GM19452 (cell line): Measurements from ENCODE around the gene SPRR2G.
"Not testable (repeated sequence)": the region's sequence is repeated elsewhere in the genome, so short reads cannot be mapped to it uniquely, and the experiment has no call there.

Experiments
- ATAC-seq: cut with Tn5 transposase; IDR thresholded peaks from one replicate; pipeline ENCODE4 v1.9.1; 2021; ENCODE audit not compliant: unreplicated experiment

Gene SPRR2G

DNA sequence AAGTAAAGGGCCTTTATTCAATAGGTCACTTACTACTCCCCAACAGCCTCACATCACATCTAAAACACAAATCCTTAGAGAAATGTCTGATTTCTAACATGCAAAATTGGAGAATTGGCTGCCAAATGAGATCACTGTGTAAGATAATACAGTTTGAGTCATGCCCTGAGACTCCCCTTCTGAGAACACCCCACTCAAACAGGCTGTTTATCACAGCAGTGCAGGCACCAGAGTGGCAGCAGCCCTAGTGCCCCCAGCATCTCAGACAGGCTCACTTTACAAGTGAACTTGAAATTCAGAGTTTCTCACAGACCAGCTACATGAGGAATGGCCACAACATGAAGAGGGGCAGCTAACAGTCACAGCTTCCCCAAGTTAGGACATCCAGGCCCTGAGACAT lies 35.4 kb downstream of the SPRR2G start:
- not testable (repeated sequence) for ATAC-seq

DNA sequence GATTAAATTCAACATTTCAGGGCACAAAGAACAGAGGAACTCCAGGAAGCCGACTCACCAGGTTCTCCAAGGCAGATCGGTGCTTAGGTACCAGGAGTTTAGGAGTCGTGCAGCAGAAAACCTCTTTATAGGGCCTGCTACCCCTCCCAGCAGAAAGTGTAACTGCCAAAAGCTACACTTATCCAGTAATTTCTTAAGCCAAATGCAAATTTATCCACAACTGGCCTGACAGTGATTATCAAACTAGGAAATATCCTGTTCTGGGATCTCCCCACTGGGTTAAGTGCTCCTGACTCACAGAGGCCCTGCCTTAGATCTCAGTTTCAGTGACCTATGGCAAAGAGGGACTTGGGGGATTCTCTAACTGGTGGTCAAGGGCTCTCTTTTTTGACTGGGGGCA lies 37.3 kb downstream of the SPRR2G start, which contains the start of gene SPRR2F:
SPRR2F (minus strand) TSS at position 101 of the 400 bp plus-strand sequence. CDS start 783 bp downstream, outside the sequence.
- ATAC-seq = no peak

DNA sequence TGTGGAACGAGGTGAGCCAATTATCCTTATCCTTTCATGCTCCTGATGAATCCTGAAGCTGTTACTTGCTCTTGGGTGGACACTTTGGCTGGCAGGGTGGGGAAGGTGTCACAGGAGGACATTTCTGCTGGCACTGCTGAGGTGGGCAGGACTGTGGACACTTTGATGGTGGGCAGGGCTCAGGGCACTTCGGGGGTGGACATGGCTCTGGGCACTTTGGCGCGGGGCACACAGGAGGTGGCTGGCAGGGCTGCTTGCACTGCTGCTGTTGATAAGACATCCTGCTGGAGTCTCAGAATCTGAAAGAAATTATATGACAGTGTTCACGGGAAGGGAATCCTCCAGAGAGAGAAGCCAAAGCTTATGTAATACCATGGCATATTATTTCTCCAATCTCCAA lies 38.2 kb downstream of the SPRR2G start:
- not testable (repeated sequence) for ATAC-seq

DNA sequence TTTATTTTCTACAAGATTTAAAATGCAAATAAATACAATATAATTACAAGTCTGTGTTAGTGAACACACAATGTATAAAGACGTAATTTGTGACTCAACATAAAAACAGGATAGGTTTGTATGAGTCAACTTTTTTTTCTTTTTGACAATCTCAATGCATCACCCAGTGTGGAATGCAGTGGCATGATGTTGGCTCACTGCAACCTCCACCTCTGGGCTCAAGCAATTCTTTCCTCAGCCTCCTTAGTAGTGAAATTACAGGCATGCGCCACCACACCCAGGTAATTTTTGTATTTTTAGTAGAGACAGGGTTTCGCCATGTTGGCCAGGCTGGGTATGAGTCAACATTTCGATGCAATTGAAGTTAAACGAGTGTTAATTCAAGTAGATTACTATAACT lies 50.4 kb downstream of the SPRR2G start:
- no peak for ATAC-seq
